HG03354 (cell line): Measurements from ENCODE around the gene C3orf18.
A peak's percentile ranks its signal among the peaks of the same experiment; 100 is the strongest.

Experiments
- ATAC-seq: cut with Tn5 transposase; IDR thresholded peaks from one replicate; pipeline ENCODE4 v1.9.1; 2021; ENCODE audit warnings: mild to moderate bottlenecking; ENCODE audit not compliant: unreplicated experiment, poor library complexity, severe bottlenecking

Gene C3orf18

GRCh38 chr3:50567386-50568167 lies at the start of gene C3orf18:
C3orf18 (minus strand) TSS chr3:50567747; CDS start chr3:50565699, 2,048 bp downstream.
- ATAC-seq: peak; percentile 81

- peak; percentile 67 for ATAC-seq
Measured at GRCh38 chr3:50616770-50617095, 49.2 kb upstream of the C3orf18 start.

GRCh38 chr3:50616003-50616769 lies 48.6 kb upstream of the C3orf18 start:
- ATAC-seq: peak; percentile 30

GRCh38 chr3:50615190-50615589 lies 47.6 kb upstream of the C3orf18 start:
- ATAC-seq: no peak

- ATAC-seq: no peak
Measured at GRCh38 chr3:50612970-50613846, 45.7 kb upstream of the C3orf18 start.

GRCh38 chr3:50612234-50612882 lies 44.8 kb upstream of the C3orf18 start:
- ATAC-seq: no peak

- peak; percentile 81 for ATAC-seq
Measured at GRCh38 chr3:50611464-50612233, 44.1 kb upstream of the C3orf18 start, which contains the start of gene CISH. CISH (minus strand) TSS chr3:50611774; CDS start chr3:50611650, 124 bp downstream.

GRCh38 chr3:50610992-50611463 lies 43.5 kb upstream of the C3orf18 start:
- no peak for ATAC-seq

- no peak for ATAC-seq
Measured at GRCh38 chr3:50610181-50610971, 42.8 kb upstream of the C3orf18 start.

- no peak for ATAC-seq
Measured at GRCh38 chr3:50609763-50610085, 42.2 kb upstream of the C3orf18 start.

GRCh38 chr3:50609071-50609762 lies 41.7 kb upstream of the C3orf18 start:
- ATAC-seq: no peak

GRCh38 chr3:50608278-50608677 lies 40.7 kb upstream of the C3orf18 start:
- no peak for ATAC-seq

GRCh38 chr3:50607271-50608091 lies 39.9 kb upstream of the C3orf18 start:
- ATAC-seq: no peak

GRCh38 chr3:50606596-50606995 lies 39.0 kb upstream of the C3orf18 start:
- ATAC-seq: no peak

GRCh38 chr3:50605901-50606326 lies 38.4 kb upstream of the C3orf18 start:
- no peak for ATAC-seq

- ATAC-seq: peak; percentile 46
Measured at GRCh38 chr3:50604628-50605588, 37.4 kb upstream of the C3orf18 start.
